SKM-1 treated with dmso at 0.1 percent for 144 hours (cell line): Measurements from ENCODE around the gene TBC1D4.

Experiments
- DNase-seq: peaks from one replicate; lab custom pipeline; 2025; ENCODE audit not compliant: unreplicated experiment; lab: John Stamatoyannopoulos, UW

The TBC1D4 gene

GRCh38 chr13:75489502-75490263 lies 7.7 kb upstream of the TBC1D4 start:
- no peak for DNase-seq

- no peak for DNase-seq
Measured at GRCh38 chr13:75486146-75487062, 4.4 kb upstream of the TBC1D4 start.

- no peak for DNase-seq
Measured at GRCh38 chr13:75485286-75486062, 3.5 kb upstream of the TBC1D4 start.

- DNase-seq = no peak
Measured at GRCh38 chr13:75482820-75483079, 781 bp upstream of the TBC1D4 start.

- DNase-seq = no peak
Measured at GRCh38 chr13:75481176-75482069, 546 bp downstream of the TBC1D4 start.

- no peak for DNase-seq
Measured at GRCh38 chr13:75480671-75481175, 1.2 kb downstream of the TBC1D4 start.

GRCh38 chr13:75479102-75479740 lies 2.7 kb downstream of the TBC1D4 start:
- DNase-seq = no peak

GRCh38 chr13:75478659-75479058 lies 3.3 kb downstream of the TBC1D4 start:
- no peak for DNase-seq

- DNase-seq = no peak
Measured at GRCh38 chr13:75474956-75475355, 7.0 kb downstream of the TBC1D4 start.

- DNase-seq = no peak
Measured at GRCh38 chr13:75473468-75473867, 8.5 kb downstream of the TBC1D4 start.

GRCh38 chr13:75470676-75471075 lies 11.3 kb downstream of the TBC1D4 start:
- DNase-seq = no peak

GRCh38 chr13:75469047-75469446 lies 12.9 kb downstream of the TBC1D4 start:
- DNase-seq = no peak

- DNase-seq = no peak
Measured at GRCh38 chr13:75468602-75469001, 13.4 kb downstream of the TBC1D4 start.

- DNase-seq = no peak
Measured at GRCh38 chr13:75468098-75468497, 13.9 kb downstream of the TBC1D4 start.

GRCh38 chr13:75467040-75467728 lies 14.8 kb downstream of the TBC1D4 start:
- DNase-seq = no peak

GRCh38 chr13:75465236-75465635 lies 16.7 kb downstream of the TBC1D4 start:
- DNase-seq = no peak

- DNase-seq = no peak
Measured at GRCh38 chr13:75461314-75461713, 20.7 kb downstream of the TBC1D4 start.

GRCh38 chr13:75460644-75461043 lies 21.3 kb downstream of the TBC1D4 start:
- DNase-seq = no peak

- DNase-seq = no peak
Measured at GRCh38 chr13:75458696-75459422, 23.1 kb downstream of the TBC1D4 start.
